Vagina (tissue), 2 donors: ENCODE data around the gene APCDD1L.

Experiments
- POLR2A ChIP-seq, 2 donors: fragments of 450-650 bp; IDR thresholded peaks; one replicate each; pipeline ENCODE4 v1.6.1; 2017; ENCODE audit warnings: antibody characterized with exemption in 2 of 2, mild to moderate bottlenecking in 2 of 2, moderate library complexity in 2 of 2
- POLR2AphosphoS5 ChIP-seq, 2 donors: sonication (generic); formaldehyde crosslinking; IDR thresholded peaks; one replicate each; pipeline ENCODE4 v1.9.0; 2017; ENCODE audit warnings: antibody characterized with exemption in 2 of 2, mild to moderate bottlenecking in 2 of 2, low read depth in 1 of 2; ENCODE audit not compliant: insufficient read depth in 1 of 2
- TF ChIP-seq, protein P1 (sequence below), 3 experiments: fragments of 450-650 bp in 2 of 3; fragments of 200-600 bp in 1 of 3; sonication (generic) in 1 of 3; IDR thresholded peaks; one replicate each; pipeline ENCODE4 v1.5.1; 2017 to 2019; ENCODE audit warnings: antibody characterized with exemption in 3 of 3, mild to moderate bottlenecking in 2 of 3, moderate library complexity in 2 of 3

DNA sequence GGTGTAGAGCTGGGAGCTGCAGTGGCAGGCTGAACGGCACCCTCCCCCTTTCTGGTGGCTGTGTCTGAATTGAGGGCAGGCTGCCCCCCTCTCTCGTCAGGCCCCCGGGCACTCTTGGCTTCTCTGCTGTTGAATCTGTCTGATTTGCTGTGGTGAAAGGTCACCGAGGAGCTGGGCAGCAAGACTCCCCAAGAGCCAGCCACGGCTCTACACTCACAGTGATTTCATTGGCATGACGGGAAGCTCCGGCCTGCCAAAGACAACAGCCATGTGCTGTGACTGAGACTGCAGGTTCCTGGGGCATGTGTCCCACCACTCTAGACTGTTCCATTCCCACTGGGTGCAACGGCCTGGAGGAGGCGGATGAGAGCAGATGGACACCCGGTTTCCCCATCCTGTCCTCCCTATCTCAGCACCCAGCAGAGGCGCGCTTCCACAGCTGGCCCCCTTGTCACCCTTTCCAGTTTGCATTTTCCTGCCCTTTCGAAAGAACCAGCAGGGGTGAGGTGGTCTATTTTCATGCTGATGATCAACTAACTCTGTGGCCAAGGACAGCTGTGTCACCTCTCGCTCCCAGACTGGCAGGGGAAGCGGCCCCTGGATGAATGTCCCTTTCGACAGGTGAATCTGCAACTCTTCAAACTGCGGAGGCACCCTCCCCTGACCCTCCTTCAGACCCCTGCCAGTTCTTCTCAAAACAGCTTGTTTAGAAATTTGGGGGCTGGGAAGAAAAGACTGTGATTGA is 2.2 kb downstream of the APCDD1L start:
- TF ChIP-seq, protein P1, sequence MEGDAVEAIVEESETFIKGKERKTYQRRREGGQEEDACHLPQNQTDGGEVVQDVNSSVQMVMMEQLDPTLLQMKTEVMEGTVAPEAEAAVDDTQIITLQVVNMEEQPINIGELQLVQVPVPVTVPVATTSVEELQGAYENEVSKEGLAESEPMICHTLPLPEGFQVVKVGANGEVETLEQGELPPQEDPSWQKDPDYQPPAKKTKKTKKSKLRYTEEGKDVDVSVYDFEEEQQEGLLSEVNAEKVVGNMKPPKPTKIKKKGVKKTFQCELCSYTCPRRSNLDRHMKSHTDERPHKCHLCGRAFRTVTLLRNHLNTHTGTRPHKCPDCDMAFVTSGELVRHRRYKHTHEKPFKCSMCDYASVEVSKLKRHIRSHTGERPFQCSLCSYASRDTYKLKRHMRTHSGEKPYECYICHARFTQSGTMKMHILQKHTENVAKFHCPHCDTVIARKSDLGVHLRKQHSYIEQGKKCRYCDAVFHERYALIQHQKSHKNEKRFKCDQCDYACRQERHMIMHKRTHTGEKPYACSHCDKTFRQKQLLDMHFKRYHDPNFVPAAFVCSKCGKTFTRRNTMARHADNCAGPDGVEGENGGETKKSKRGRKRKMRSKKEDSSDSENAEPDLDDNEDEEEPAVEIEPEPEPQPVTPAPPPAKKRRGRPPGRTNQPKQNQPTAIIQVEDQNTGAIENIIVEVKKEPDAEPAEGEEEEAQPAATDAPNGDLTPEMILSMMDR (IDR thresholded peaks at IDR 0.05): no peak
- TF ChIP-seq POLR2A (IDR thresholded peaks at IDR 0.05) (no peak), POLR2AphosphoS5 (IDR thresholded peaks at IDR 0.05; ENCODE audit: insufficient read depth in 1 of 2, low read depth in 1 of 2) (no peak)
